GM19099 (cell line): ENCODE results near the gene ZMIZ1.

Experiments
- POLR2A ChIP-seq: IDR thresholded peaks from 3 replicates; pipeline ENCODE4 v1.6.1; 2011; ENCODE audit warnings: low read depth; ENCODE audit not compliant: insufficient read length; ENCODE audit errors: extremely low read depth

ZMIZ1 gene

DNA sequence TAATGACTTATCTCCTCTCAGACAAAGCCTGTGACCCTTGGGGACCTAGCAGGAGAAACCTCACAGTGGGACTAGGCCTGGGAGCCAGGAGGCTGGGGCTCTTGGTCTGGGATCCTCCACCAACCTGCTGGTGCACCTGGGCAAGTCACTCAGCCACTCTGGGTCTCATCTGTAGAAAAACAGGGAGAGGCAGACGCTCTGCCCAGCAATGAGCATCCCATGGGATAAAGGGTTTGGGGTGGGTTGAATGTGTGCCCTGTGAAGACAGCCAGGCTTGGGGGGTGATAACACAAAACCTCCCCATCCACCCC, 81.6 kb downstream of the ZMIZ1 start:
- no peak for TF ChIP-seq POLR2A

DNA sequence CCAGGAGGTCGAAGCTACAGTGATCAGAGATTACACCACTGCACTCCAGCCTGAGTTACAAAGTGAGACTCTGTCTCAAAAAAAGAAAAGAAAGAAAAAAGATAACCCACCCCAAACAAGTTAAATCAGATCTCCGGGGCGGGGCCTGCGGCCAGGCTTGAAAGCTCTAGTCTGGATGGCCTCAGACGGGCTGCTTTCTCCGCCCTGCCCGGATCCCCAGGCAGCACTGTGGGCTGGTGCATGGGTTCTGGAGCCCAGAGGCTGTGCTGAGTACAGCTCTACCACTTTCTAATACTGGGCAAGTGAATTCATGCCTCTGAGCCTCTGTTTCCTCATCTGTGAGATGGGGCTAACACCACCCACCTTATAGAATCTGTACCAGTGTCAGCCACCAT, 83.7 kb downstream of the ZMIZ1 start:
- TF ChIP-seq POLR2A, result no peak

DNA sequence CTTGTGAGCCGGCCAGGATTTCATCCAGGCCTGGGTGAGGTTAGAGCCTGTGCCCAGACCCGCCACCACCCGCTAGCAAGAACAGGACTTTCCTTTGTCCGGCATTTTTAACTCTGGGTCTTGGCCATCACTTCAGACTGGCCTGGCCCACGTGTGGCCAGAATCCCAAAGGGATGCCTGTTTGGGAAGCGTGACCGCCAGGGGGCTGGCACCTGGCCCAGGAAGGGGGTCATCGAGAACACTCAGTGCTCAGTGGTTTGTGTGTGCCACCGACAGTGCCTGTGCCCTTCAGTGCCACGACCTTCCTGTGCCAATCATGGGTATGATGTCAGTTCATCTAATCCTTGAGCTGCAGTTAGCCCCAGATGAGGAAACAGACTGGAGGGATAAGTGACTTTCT, 85.0 kb downstream of the ZMIZ1 start:
- no peak for TF ChIP-seq POLR2A

DNA sequence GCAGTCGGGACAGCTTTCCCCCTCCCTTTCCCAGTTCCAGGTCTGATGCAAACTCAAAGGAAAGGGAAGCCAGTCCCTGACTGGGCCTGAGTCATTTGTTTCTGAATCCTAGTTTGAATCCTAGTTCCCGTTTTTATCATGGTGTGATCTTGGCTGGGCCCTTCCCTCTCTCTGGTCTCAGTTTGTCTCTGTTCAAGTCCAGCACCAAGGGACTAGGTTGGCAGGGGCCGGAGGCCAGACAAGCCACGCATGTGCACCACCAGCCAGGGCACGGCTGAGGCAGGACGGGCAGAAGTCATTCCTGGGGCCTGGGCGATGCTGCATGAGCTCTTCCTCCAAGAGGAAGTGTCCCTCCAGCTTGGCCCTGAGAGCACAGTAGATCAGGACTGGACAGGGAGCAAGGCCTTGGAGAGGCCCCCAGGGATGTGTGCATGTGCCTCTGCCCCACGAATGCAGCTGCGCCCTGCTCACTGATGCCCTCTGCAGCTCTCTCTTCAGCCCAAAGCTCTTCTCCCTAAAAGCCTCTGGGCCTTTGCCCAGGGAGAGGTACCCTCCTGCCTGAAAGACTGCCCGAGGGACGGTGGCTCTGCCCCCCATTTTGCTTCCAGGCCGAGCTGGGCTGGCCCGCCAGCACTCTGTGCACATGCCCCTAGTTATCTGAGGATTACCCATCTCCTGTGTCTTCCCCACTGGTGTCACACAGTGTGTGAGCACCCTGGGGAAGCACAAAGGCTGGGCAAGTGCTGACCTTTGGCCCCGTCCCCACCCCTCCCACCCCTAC, 86.7 kb downstream of the ZMIZ1 start:
- TF ChIP-seq POLR2A, result no peak

DNA sequence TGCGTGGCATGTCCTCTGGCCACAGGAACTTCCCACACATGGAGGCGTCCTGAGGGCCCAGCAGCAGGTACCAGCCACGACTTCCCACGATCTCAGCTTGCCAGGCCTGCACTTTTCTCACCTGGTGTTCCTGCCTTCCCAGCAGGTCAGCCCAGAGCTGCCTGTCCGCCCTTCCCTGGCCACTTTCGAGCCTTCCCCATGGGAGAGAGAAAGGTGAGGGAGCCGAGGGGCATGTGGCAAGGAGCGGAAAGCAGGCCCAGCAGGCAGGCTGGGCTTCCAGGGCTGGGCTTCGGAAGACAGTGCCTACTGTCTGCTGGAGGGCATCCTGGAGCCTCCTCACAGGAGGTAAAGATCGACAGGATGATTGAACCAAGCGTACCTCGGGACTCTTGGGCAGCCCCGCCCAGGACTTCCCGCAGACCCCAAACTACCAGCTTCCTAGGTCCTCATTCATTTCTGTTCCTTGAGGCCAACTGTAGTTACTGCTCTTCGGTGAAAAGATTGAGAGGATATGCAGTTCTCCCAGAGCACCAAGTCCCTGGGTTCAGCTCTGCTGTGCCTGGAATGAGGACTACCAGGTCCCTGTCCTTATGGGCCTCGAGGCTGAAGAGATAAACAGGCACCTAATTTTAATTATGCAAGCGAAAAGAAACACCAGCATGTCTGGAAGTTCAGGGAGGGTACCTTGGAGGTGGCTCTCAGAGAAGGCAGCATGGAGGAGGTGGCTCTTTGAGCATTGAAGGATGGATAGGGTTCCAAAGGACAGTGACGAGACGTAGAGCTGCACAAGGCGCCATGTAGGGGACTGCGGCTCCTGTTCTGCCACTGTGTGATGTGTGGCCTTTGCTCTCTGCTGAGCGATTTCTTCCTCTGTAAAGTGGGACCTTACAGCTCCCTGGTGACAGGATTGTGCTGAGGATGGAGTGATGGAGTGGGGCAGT, 87.8 kb downstream of the ZMIZ1 start:
- TF ChIP-seq POLR2A, result no peak

DNA sequence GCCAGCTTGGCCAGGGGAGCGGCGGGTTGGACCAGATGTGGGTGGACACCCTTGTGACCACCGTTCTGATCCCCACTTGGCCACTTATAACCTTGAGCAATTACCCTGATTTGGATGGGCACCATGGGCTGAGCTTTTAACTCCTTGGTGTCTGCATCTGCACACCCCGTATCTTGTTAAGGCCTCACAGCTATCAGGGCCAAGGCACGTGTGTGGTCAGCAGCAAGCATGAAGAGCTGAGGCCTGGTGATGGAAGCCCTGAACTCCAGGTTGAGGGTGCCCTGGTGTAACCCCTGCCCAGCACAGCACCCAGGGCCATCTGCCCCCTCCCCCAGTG, 89.2 kb downstream of the ZMIZ1 start:
- no peak for TF ChIP-seq POLR2A

DNA sequence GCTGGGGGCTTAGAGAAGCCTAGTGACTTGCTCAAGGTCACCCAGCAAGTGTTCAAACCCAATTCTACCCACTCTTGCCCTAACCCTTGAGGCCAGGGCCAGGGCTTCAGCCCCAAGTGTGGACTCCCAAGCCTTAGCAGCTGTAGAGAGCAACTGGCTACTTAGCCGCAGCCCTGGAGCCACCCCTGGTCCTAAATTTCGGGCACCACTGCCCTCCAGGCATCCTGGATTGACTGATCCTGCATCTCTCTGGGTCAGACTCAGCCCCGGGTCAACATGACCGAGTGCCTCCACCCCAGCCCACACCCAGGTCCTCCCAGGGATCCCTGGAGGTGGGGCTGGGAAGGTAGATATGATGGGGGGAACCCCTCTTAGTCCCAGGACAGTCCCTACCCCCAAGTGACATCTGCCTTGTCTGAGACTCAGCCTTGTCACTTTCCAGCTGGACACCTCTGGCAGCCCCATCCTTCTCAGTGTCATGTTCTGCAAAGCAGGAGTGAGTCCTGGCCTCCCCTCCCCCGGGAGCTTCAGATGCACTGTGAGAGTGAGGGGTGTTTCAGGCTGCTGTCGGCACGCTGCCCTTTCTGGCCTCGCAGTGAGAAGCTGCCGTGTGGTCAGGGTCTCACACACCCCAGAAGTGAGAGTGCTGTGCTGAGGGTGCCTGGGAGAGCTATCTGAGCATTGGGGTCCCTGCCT, 89.8 kb downstream of the ZMIZ1 start:
- TF ChIP-seq POLR2A, result no peak

DNA sequence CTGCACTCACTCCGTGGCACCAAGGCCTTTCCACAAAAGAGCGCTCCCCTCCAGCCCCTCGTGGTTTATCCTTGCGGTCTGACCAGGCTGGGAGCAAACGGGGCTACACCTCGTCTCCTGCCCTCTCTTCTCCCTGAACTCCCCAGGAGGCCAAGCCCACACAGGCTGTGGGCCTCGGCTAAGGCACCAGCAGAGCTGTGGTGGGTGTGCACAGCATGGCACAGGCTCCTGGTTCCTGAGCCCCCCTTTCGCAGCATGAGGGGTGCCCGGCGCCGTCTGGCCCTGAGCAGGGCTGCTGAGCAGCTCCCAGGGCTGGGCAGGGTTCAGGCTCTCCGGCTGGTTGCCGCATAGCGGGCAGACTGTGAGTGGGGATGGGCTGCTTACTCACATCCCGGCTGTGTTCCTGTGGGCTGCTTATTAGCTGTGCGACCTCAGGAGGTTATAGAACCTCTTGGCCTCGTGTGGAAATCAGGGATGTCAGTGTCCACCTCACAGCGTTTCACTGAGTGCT, 90.4 kb downstream of the ZMIZ1 start:
- no peak for TF ChIP-seq POLR2A

DNA sequence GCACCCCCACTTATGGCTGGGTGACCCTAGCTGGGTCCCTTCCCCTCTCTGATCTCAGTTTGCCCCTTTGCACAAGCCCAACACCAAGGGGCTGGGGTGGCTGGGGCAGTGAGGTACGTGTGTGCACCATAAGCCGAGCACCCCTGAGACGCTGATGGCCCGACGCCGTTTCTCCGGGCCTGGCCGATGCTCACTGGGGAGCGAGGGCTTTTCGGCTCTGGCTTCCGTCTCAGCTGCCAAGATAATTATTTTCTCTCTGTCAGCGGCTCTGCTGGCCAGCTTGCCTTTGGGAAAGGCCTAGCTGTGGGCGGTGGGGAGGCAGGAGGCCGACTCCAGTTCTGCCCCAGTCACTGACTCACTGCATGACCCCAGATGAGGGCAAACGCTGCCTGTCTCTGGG, 91.0 kb downstream of the ZMIZ1 start:
- TF ChIP-seq POLR2A, result no peak

DNA sequence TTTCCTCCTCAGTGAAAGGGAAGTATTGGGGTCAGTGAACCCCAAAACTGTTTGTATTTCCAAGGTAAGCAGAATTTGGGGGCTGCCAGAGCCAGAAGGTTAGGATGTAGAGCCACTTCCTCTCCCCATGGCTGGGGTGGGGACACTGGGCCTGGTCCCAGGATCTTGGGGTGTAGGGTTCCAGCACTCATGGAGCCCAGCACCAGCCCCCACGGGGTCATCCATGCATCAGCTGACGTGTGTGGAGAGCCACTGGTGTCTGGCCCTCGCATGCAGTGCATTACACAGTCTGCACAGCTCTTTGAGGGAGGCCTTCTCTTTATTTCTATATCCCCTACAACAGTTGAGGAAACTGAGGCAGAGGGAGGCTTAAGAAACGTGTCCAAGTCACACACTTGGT, 91.4 kb downstream of the ZMIZ1 start:
- TF ChIP-seq POLR2A, result no peak

DNA sequence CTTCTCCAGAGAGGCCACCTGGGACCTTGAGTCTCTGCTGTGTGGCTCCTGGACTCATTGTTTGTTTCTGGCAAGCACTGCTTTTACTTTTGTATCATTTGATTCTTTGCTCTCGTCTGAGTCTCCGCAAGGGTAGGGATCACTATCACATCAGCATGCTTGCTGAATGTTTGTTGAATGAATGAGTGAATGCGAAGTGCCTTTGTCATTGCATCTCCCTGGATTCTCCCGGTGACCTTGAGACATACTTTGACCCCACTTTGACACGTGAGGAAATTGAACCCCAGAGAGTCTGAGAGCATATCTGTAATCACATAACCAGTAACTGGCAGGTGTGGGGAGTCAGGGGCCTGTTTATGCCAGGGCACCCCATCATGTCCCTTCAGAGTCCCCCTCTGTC, 92.8 kb downstream of the ZMIZ1 start:
- TF ChIP-seq POLR2A, result no peak

DNA sequence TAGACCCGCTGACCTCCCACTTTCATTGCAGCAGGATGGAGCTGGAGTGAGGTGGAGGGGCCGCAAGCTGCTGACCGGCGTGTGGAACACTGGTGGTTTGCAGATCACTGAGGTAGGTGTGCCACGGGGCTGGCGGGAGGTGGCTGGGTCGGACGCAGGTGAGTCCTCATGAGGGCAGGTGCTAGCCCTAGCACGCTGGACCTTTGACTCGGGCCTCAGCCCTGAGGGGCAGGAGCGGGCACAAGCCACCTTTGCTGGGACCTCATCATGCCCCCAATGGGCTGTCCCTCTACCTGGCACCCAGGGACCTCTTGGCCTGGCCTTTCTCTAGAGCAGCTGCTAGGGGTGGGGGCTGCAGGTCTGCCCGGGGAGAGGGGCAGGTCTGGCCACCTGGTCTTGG, 93.3 kb downstream of the ZMIZ1 start:
- no peak for TF ChIP-seq POLR2A

DNA sequence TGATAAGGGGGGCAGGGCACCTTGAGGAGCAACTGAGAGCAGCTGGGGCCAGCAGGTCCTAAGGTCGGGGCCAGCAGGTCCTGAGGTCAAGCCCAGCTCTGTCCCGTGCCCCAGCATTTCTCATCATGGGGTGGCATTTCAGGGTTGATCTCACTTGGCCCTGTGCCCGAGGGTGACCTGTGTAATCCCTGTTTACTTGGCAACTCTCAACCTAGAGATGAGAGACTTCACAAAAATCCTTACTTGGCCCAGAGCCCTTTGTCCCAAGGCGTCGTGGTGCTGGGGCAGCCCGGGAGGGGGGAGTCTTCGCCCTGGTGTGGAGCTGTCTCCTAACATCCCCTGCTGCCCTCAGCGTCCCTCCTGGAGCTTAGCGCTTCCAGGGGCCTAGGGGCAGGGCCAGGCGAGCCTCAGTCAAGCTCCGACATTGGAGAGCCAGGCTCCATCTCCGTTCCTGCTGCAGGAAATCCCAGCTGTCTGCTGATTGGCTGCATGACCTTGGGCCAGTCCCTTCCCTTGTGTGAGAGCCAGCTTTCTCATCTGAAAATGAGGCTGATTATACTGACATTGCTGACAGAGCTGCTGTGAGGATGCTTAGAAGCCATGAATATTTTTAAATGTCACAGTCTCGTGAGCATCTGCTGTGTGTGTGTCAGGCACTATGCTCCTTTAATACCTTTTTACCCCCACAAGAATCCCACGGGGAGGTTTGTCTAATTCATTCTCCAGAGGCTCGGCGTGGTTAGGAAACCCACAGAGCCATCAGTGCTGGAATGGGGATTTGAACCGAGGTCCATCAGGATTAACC, 94.3 kb downstream of the ZMIZ1 start:
- TF ChIP-seq POLR2A, result no peak

DNA sequence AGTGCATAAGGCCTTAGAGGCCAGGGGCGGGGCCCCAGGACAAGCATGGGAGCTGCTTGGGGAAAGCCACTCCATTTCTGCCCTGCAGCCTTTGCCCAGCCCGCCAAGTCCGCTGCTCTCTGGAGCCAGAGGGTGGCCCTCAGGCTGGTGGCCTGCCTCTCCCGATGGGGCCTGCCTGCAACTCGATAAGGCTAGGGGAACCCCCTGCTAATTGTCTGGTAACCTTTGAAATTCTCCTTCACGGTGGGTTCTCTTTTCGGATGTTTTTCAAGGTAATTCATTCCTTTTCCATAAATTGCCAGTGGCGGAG, 94.9 kb downstream of the ZMIZ1 start:
- no peak for TF ChIP-seq POLR2A

DNA sequence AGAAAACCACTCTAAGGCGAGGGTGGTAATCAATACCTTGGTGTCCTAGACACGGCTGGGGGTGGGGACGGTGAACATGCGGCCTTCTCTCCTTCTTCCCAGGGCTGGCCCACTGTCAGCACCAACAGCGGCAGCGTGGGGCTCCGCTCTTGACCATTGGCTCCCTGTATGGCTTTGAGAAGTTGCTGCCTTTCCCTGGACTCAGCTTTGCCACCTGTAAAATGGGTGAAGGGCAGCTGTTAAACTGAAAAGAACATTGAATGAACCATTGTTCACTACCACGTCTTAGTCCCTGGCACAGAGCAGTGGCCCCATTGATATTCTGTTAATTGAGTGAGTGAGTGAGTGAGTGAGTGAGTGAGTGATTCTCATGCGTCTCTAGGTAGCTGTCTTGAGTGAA, 95.3 kb downstream of the ZMIZ1 start:
- TF ChIP-seq POLR2A, result no peak

DNA sequence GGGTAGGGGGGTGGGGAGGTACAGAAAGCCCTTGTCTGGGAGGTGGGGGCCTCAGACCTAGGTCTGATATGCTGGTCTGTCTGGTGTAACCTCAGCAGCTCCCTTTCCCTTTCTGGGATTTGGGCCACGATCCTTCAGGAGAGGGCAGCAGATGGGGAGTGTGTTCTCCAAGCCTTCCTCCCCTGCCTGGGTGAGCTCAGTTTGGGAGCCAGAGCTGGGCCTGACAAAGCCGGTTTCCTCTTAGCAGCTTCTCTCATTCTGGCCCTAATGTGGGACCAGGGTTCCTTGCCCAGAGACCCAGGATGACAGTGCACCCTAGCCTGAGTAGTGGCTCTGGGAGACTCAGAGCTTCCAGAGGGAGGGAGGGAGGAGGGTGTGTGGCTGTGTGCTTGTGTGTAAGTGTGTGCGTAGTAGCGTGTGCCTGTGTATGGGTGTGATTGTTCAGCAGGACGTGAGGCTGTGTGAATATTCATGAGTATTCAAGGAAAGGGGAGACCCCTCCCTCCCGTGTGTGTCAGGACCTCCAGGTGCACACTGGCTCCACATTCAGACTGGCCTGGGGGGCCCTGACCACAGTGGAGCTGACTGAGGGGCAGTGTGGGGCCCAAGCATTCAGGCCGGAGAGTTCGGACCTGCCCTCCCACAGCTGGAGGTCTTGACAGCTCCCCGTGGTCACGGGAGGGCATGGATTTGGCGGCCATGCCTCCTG, 96.5 kb downstream of the ZMIZ1 start:
- no peak for TF ChIP-seq POLR2A
